ENCODE measurements around the gene TRAPPC3. TPM values are rescaled to one million over a fixed set of nuclear protein-coding genes. Genes with fewer than 3 reads are reported as not detected.
A peak's percentile ranks its signal among the peaks of the same experiment; 100 is the strongest.

TRAPPC3 gene
- total and polyA plus RNA-seq, 4 donors: 59.7 to 83.4 (median 80.9) TPM

DNA sequence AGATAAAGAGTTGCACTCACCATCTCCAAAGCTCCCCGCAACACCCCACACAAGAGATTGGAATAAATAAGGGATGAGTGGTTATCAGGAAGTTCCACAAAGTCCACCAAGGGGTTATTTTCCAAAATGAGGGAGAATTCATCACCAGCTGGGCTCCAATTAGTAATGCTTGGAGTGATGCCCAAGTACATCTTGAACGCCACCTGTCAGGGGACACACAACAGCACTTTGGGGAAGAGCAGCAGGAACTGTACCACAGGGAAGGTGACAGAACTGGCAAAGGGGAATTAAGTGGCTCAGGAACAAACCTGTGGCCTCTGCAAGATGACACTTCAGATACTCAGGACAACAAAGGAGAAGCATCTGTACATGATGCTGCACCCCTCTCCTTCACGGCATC, 11.5 kb downstream of the TRAPPC3 start:
- H3K27me3 ChIP-seq (ENCODE audit: control insufficient read depth, insufficient read depth, low read length): no peaks in the 10 kb centered on the region
- H3K27ac ChIP-seq (ENCODE audit: low read depth, low read length): no peak overlapping the region
- H3K4me3 ChIP-seq (ENCODE audit: low read depth, low read length): no peak overlapping the region
- no peaks in the 10 kb centered on the region for H3K9me3 ChIP-seq (ENCODE audit: control insufficient read depth, insufficient read depth, low read length)
- peaks cover 33% of the 10 kb centered on the region for H3K4me1 ChIP-seq (ENCODE audit: control insufficient read depth, insufficient read depth, low read length)
- no peak for DNase-seq (ENCODE audit: low read depth in 4 of 6, low spot score in 6 of 6)
- peaks cover 20% of the 10 kb centered on the region for H3K36me3 ChIP-seq (ENCODE audit: control insufficient read depth, insufficient read depth, low read length)
- 64% methylated on average over 2 of the region's 3 CpGs for WGBS (ENCODE audit: insufficient coverage)

- no peak for DNase-seq (ENCODE audit: low read depth in 4 of 6, low spot score in 6 of 6)
- no peaks in the 10 kb centered on the region for H3K27me3 ChIP-seq (ENCODE audit: control insufficient read depth, insufficient read depth, low read length)
- WGBS (ENCODE audit: insufficient coverage): no CpG with 5 or more reads among the region's 5 CpGs
- H3K4me1 ChIP-seq (ENCODE audit: control insufficient read depth, insufficient read depth, low read length): peaks cover 28% of the 10 kb centered on the region
- no peaks in the 10 kb centered on the region for H3K9me3 ChIP-seq (ENCODE audit: control insufficient read depth, insufficient read depth, low read length)
- peaks cover 20% of the 10 kb centered on the region for H3K36me3 ChIP-seq (ENCODE audit: control insufficient read depth, insufficient read depth, low read length)
- peak overlapping the region; percentile 57 for H3K27ac ChIP-seq (ENCODE audit: low read depth, low read length)
- no peak overlapping the region for H3K4me3 ChIP-seq (ENCODE audit: low read depth, low read length)
Measured at GRCh38 chr1:36137226-36137625, 12.1 kb downstream of the TRAPPC3 start.

- Histone ChIP-seq H3K4me3 (ENCODE audit: low read depth, low read length) (no peak overlapping the region), H3K9me3 (ENCODE audit: control insufficient read depth, insufficient read depth, low read length) (no peaks in the 10 kb centered on the region), H3K27ac (ENCODE audit: low read depth, low read length) (peak overlapping the region; percentile 64), H3K4me1 (ENCODE audit: control insufficient read depth, insufficient read depth, low read length) (peaks cover 26% of the 10 kb centered on the region), H3K36me3 (ENCODE audit: control insufficient read depth, insufficient read depth, low read length) (peaks cover 20% of the 10 kb centered on the region), H3K27me3 (ENCODE audit: control insufficient read depth, insufficient read depth, low read length) (no peaks in the 10 kb centered on the region)
- 80% methylated on average over 1 of the region's 1 CpG for WGBS (ENCODE audit: insufficient coverage)
- DNase-seq (ENCODE audit: low read depth in 4 of 6, low spot score in 6 of 6): peak in 1 of 6 donors; percentile 73
Measured at GRCh38 chr1:36136535-36136934, 12.8 kb downstream of the TRAPPC3 start.

- Histone ChIP-seq H3K9me3 (ENCODE audit: control insufficient read depth, insufficient read depth, low read length) (no peaks in the 10 kb centered on the region), H3K4me3 (ENCODE audit: low read depth, low read length) (no peak overlapping the region), H3K36me3 (ENCODE audit: control insufficient read depth, insufficient read depth, low read length) (peaks cover 20% of the 10 kb centered on the region), H3K27me3 (ENCODE audit: control insufficient read depth, insufficient read depth, low read length) (no peaks in the 10 kb centered on the region), H3K27ac (ENCODE audit: low read depth, low read length) (no peak overlapping the region), H3K4me1 (ENCODE audit: control insufficient read depth, insufficient read depth, low read length) (peaks cover 19% of the 10 kb centered on the region)
- DNase-seq (ENCODE audit: low read depth in 4 of 6, low spot score in 6 of 6): no peak
Measured at GRCh38 chr1:36135796-36136195, 13.5 kb downstream of the TRAPPC3 start.

- Histone ChIP-seq H3K36me3 (ENCODE audit: control insufficient read depth, insufficient read depth, low read length) (peaks cover 20% of the 10 kb centered on the region), H3K4me3 (ENCODE audit: low read depth, low read length) (no peak overlapping the region), H3K27me3 (ENCODE audit: control insufficient read depth, insufficient read depth, low read length) (no peaks in the 10 kb centered on the region), H3K4me1 (ENCODE audit: control insufficient read depth, insufficient read depth, low read length) (peaks cover 19% of the 10 kb centered on the region), H3K27ac (ENCODE audit: low read depth, low read length) (peak overlapping the region; percentile 64), H3K9me3 (ENCODE audit: control insufficient read depth, insufficient read depth, low read length) (no peaks in the 10 kb centered on the region)
- DNase-seq (ENCODE audit: low read depth in 4 of 6, low spot score in 6 of 6): no peak
- WGBS (ENCODE audit: insufficient coverage): 87% methylated on average over 3 of the region's 6 CpGs
Measured at GRCh38 chr1:36135330-36135667, 14.0 kb downstream of the TRAPPC3 start.

- Histone ChIP-seq H3K36me3 (ENCODE audit: control insufficient read depth, insufficient read depth, low read length) (peaks cover 20% of the 10 kb centered on the region), H3K4me3 (ENCODE audit: low read depth, low read length) (no peak overlapping the region), H3K27ac (ENCODE audit: low read depth, low read length) (peak overlapping the region; percentile 64), H3K27me3 (ENCODE audit: control insufficient read depth, insufficient read depth, low read length) (no peaks in the 10 kb centered on the region), H3K9me3 (ENCODE audit: control insufficient read depth, insufficient read depth, low read length) (no peaks in the 10 kb centered on the region), H3K4me1 (ENCODE audit: control insufficient read depth, insufficient read depth, low read length) (peaks cover 19% of the 10 kb centered on the region)
- DNase-seq (ENCODE audit: low read depth in 4 of 6, low spot score in 6 of 6): peak in 2 of 6 donors; percentile 62 to 75
- 54% methylated on average over 6 of the region's 7 CpGs for WGBS (ENCODE audit: insufficient coverage)
Measured at GRCh38 chr1:36134505-36135329, 14.6 kb downstream of the TRAPPC3 start.

- H3K36me3 ChIP-seq (ENCODE audit: control insufficient read depth, insufficient read depth, low read length): peaks cover 20% of the 10 kb centered on the region
- no peak for DNase-seq (ENCODE audit: low read depth in 4 of 6, low spot score in 6 of 6)
- H3K27me3 ChIP-seq (ENCODE audit: control insufficient read depth, insufficient read depth, low read length): no peaks in the 10 kb centered on the region
- no peaks in the 10 kb centered on the region for H3K9me3 ChIP-seq (ENCODE audit: control insufficient read depth, insufficient read depth, low read length)
- H3K27ac ChIP-seq (ENCODE audit: low read depth, low read length): peak overlapping the region; percentile 33
- WGBS (ENCODE audit: insufficient coverage): 36% methylated on average over 6 of the region's 6 CpGs
- H3K4me3 ChIP-seq (ENCODE audit: low read depth, low read length): no peak overlapping the region
- H3K4me1 ChIP-seq (ENCODE audit: control insufficient read depth, insufficient read depth, low read length): peaks cover 19% of the 10 kb centered on the region
Measured at GRCh38 chr1:36134031-36134430, 15.3 kb downstream of the TRAPPC3 start.

GRCh38 chr1:36133484-36133883, 15.8 kb downstream of the TRAPPC3 start:
- H3K4me1 ChIP-seq (ENCODE audit: control insufficient read depth, insufficient read depth, low read length): peaks cover 19% of the 10 kb centered on the region
- peak overlapping the region; percentile 29 for H3K27ac ChIP-seq (ENCODE audit: low read depth, low read length)
- H3K9me3 ChIP-seq (ENCODE audit: control insufficient read depth, insufficient read depth, low read length): no peaks in the 10 kb centered on the region
- 80% methylated on average over 2 of the region's 3 CpGs for WGBS (ENCODE audit: insufficient coverage)
- peaks cover 20% of the 10 kb centered on the region for H3K36me3 ChIP-seq (ENCODE audit: control insufficient read depth, insufficient read depth, low read length)
- H3K27me3 ChIP-seq (ENCODE audit: control insufficient read depth, insufficient read depth, low read length): no peaks in the 10 kb centered on the region
- H3K4me3 ChIP-seq (ENCODE audit: low read depth, low read length): no peak overlapping the region
- DNase-seq (ENCODE audit: low read depth in 4 of 6, low spot score in 6 of 6): peak in 1 of 6 donors; percentile 41

- no peak overlapping the region for H3K4me3 ChIP-seq (ENCODE audit: low read depth, low read length)
- no peak overlapping the region for H3K27ac ChIP-seq (ENCODE audit: low read depth, low read length)
- WGBS (ENCODE audit: insufficient coverage): 44% methylated on average over 1 of the region's 3 CpGs
- H3K27me3 ChIP-seq (ENCODE audit: control insufficient read depth, insufficient read depth, low read length): no peaks in the 10 kb centered on the region
- DNase-seq (ENCODE audit: low read depth in 4 of 6, low spot score in 6 of 6): no peak
- no peaks in the 10 kb centered on the region for H3K9me3 ChIP-seq (ENCODE audit: control insufficient read depth, insufficient read depth, low read length)
- H3K4me1 ChIP-seq (ENCODE audit: control insufficient read depth, insufficient read depth, low read length): peaks cover 21% of the 10 kb centered on the region
- peaks cover 7% of the 10 kb centered on the region for H3K36me3 ChIP-seq (ENCODE audit: control insufficient read depth, insufficient read depth, low read length)
Measured at GRCh38 chr1:36132029-36132428, 17.3 kb downstream of the TRAPPC3 start.

- Histone ChIP-seq H3K27ac (ENCODE audit: low read depth, low read length) (no peak overlapping the region), H3K36me3 (ENCODE audit: control insufficient read depth, insufficient read depth, low read length) (no peaks in the 10 kb centered on the region), H3K4me1 (ENCODE audit: control insufficient read depth, insufficient read depth, low read length) (peaks cover 25% of the 10 kb centered on the region), H3K9me3 (ENCODE audit: control insufficient read depth, insufficient read depth, low read length) (no peaks in the 10 kb centered on the region), H3K27me3 (ENCODE audit: control insufficient read depth, insufficient read depth, low read length) (peaks cover 22% of the 10 kb centered on the region), H3K4me3 (ENCODE audit: low read depth, low read length) (no peak overlapping the region)
- no peak for DNase-seq (ENCODE audit: low read depth in 4 of 6, low spot score in 6 of 6)
- 100% methylated on average over 1 of the region's 3 CpGs for WGBS (ENCODE audit: insufficient coverage)
Measured at GRCh38 chr1:36128905-36129206, 20.4 kb downstream of the TRAPPC3 start.

Data from spinal cord (tissue), 10 donors.